GM19468 (cell line): Measurements from ENCODE around the gene OR2AG2.

Experiments
- ATAC-seq: cut with Tn5 transposase; IDR thresholded peaks from one replicate; pipeline ENCODE4 v1.9.1; 2021; ENCODE audit warnings: mild to moderate bottlenecking, moderate library complexity, moderate number of reproducible peaks; ENCODE audit not compliant: unreplicated experiment; ENCODE audit errors: extremely low read depth

OR2AG2 gene

DNA sequence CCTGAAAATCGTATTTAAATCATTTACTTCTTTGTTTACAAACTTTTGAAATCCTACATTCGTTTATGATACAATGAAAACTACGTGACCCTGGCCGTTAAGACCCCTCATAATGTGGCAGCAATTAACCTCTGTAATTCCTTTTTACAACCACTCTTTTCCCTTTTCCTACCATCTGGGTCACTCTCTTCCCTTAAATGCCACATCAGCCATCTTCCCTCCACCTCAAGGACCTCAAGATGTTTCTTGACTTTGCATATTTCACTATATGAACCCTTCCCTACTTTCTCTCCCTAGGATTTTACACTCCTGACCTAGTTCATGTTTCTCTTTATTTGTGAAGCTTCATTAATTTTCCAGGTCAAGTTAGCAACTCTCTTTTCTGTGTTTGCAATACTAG is 26.8 kb downstream of the OR2AG2 start:
- no peak for ATAC-seq

GRCh38 chr11:6742260-6742659 is 29.5 kb downstream of the OR2AG2 start:
- no peak for ATAC-seq

DNA sequence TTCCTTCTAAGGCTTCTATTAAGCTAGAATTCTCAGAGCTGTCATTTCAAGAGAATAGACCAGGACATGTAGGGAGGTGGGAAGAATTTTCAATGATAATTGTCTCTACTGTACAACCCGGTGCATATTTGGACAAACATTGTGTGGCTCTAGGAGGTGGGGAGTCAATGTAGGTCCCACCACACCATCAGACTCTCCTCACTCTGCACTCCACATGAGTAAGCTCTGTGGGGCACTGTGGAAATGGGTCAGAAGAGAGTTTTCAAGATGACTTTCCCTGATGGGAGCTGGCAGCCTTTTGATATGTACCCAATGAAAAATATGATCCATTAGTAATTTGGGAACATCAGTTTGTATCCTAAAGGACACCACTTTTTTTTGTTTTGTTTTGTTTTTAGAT is 33.2 kb downstream of the OR2AG2 start:
- ATAC-seq = no peak

DNA sequence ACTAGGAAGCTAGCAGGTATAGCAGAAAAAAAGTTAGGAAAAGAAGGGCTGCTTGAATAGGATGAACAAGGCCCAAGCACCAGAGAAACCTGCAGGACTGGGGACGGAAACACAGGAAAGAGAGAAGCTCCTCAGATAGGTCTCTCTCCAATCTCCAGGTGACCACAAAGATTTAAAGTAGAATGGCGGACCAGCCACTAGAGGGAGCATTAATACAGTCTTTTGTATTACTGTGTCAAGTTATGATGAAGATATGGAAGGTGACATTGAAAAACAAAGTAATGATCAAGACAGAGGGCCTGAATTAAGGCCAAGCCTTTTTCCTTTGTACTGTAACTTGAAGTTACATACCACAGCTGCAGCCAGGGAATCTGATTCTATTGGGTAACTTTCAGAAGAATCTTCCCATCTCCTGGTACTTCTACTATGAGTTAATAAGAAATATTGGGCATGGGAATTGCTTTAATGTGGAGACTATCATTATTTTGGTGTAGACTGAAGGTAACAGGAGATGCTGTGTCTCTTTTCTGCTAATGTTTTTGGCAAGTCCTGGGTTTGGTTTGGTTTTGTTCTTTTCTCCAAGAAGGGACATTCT is 33.8 kb downstream of the OR2AG2 start:
- peak; percentile 62 for ATAC-seq

- no peak for ATAC-seq
These were observed 35.2 kb downstream of the OR2AG2 start for GRCh38 chr11:6736495-6737121.

GRCh38 chr11:6735306-6735705 is 36.5 kb downstream of the OR2AG2 start:
- ATAC-seq = no peak

GRCh38 chr11:6734616-6735015 is 37.2 kb downstream of the OR2AG2 start:
- ATAC-seq = no peak

GRCh38 chr11:6733326-6734275 is 38.2 kb downstream of the OR2AG2 start:
- no peak for ATAC-seq

DNA sequence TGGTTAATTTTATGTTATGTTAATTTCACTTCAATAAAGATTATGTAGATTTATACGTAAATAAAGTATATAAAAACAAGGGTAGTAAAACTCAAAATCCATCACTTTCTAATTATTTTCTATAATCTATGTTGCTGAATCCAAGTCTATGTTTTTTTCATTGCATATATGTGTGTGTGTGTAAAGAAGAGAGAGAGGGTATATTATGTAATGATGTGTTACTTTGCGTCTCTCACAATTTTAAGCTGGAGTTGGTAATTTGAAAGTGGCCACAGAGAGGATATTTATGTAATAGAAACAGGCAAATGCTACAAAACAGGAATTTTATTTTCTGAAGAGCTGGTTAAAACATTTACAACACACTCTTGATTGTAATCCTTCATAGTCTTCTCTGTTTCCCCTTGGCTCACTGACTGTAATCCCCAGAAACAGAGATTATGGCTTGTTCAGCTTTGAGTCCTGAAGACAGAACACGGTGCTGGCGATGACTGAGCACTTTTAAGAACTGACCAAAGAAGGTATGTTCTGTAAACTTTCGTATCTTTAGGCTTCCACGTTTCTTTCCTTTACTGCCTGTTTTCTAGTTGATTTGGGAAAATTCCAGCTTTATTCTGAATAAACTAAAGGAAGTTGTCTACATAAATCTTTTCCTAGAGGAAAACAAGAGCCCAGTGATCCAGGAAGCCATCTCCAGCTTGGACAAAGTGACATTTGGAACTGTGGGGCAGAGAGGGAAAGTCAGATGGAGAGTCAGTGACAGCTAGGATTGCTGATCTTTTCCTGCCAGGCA is 43.6 kb downstream of the OR2AG2 start:
- ATAC-seq = no peak

GRCh38 chr11:6725386-6725896 is 46.3 kb downstream of the OR2AG2 start:
- ATAC-seq = no peak

GRCh38 chr11:6724013-6724412 is 47.8 kb downstream of the OR2AG2 start:
- ATAC-seq = no peak

GRCh38 chr11:6721343-6721742 is 50.4 kb downstream of the OR2AG2 start:
- no peak for ATAC-seq

DNA sequence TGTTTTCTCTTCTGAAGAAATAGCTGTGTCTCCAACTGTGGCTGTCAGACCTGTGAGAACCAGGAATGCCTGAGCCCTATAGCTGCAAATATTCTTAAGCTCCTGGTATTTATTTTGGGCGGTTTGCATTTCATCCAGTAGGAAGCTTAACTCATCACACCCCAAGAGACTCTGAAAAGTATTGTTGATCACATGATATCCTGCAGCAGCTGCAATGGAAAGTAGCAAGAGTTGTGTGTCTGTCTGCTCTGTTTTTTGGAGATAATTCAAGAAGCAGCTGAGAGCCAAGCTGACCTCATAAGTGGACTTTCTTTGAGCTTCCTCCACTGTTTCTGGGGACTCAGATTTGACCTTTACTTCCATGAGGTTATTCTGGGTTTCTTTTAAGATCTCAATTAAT is 52.2 kb downstream of the OR2AG2 start:
- ATAC-seq = no peak

DNA sequence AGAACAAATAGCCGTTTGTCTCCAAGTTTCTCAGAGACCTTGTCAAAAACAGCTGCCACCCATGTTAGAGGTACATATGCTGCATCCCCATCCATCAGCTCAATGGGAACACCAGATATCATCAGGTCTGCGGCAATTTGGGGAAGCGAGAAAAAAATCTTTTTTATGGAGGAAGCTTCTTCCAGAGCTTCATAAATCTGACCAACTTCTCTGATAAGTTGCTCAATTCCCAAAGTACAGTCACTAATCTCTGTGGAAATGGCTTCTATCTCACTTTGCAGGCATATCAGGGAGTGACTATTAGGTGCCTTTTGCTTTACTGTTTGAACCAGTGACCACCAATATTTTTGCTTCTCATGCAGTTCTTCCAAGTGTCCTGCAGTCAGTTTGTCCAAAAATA is 54.4 kb downstream of the OR2AG2 start:
- ATAC-seq = no peak
